Stimulated activated CD8-positive, alpha-beta memory T cell treated with anti-CD3 and anti-CD28 coated beads, Interleukin-12 subunit alpha, Interleukin-12 subunit beta, amount 100 ng/mL, for 4 hours (primary cell): ENCODE measurements around the gene CLIC1.
A peak's percentile ranks its signal among the peaks of the same experiment; 100 is the strongest.
"Not testable (repeated sequence)": the region's sequence is repeated elsewhere in the genome, so short reads cannot be mapped to it uniquely, and the experiment has no call there.

ENCODE experiments used
- DNase-seq: peaks from one replicate; pipeline ENCODE4 v3.0.0-alpha.2; 2020; ENCODE audit warnings: low read depth

Gene CLIC1

DNA sequence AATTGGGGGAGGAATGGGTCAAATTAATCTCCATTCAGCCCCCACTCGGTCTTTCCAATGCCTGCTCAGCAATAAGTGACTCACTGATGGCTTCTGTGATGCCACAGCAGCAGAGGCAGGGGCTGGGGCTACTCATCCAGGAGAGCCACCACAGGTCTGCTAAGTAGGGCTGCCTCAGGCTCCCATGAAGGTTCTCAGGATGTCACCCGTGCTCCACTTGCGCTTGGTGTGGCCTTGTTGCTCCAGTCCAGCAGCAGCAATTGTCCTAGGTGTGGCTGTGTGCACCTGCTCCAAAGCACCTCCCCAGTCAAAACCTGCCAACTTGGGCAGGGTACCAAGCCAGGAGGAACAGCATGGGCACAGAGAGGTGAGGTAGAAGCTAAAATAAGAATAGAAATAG is 14.2 kb downstream of the CLIC1 start:
- DNase-seq = no peak

GRCh38 chr6:31721351-31722020 is 14.8 kb downstream of the CLIC1 start, which contains the start of gene LY6G6C:
Gene LY6G6C (minus strand): TSS chr6:31721746. CDS start chr6:31721679, 67 bp downstream.
- DNase-seq = no peak

DNA sequence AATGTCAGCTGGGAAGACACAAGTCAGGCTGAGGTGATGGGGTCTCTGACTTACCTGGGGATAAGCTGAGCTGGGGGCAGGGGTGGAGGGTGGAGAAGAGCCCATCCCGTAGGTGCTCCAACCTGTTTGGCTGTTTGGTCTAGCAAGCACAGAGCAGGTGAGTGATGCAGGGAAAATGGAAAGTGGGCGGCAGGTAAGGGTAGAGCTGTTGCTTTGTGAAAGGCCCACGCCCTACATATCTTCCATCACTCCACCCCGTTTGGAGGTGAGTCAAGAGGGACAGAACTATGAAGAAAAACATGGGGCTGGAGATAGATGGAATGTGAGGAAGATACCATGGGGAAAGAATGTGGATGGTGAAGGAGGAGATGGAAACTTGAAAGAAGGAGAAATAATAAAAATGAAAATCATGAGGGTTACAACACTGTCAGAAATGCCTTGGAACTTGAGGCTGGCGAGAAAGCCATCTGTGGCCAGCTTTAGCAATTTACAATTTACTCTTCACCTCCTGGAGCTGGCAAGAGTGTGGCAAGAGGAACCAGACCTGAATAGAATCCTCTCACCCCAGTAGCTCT is 16.0 kb downstream of the CLIC1 start:
- no peak for DNase-seq

- DNase-seq = no peak
Measured at GRCh38 chr6:31719001-31719400, 17.3 kb downstream of the CLIC1 start.

DNA sequence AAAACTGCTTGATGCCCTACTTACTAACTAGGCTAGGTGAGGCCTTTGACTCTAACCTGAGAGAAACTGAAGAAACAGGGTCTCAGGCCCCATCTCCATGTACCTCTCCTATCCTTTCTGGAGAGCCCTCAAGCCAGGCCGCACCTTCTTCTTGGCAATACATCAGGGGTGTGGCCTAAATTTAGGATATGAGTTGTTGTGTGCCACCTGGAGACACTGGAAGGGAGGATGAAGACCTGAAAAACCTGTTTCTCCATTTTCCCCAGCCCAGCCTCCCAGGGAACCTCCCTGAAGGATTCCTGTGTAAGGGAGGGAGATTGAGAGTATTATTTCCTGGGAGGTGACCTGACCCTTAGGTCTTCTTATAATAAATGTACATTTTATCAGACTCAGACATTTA is 18.1 kb downstream of the CLIC1 start:
- no peak for DNase-seq

DNA sequence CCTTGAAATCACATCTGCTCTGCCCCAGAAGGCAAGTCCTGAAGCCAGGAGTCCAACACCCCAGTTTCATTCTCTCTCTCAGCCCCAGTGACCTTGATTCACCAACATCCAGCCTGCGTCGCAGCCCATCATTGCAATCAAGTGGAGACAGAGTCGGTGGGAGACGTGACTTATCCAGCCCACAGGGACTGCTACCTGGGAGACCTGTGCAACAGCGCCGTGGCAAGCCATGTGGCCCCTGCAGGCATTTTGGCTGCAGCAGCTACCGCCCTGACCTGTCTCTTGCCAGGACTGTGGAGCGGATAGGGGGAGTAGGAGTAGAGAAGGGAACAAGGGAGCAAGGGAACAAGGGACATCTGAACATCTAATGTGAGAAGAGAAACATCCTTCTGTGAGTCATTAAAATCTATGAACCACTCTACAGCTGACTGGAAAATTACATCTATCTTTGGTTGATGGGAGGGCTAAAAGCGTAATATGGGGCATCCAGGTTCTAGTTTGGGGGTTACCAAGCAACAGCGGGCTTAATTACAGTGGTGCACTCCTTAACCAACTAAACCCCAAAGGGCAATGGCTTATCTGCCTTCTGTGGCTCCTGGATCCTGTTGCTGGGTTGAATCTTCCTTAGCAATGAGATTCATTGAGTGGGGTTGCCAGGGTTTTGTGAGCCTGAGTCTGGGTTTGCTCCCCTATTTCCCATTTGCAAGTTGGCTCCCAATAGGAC is 18.7 kb downstream of the CLIC1 start:
- no peak for DNase-seq

DNA sequence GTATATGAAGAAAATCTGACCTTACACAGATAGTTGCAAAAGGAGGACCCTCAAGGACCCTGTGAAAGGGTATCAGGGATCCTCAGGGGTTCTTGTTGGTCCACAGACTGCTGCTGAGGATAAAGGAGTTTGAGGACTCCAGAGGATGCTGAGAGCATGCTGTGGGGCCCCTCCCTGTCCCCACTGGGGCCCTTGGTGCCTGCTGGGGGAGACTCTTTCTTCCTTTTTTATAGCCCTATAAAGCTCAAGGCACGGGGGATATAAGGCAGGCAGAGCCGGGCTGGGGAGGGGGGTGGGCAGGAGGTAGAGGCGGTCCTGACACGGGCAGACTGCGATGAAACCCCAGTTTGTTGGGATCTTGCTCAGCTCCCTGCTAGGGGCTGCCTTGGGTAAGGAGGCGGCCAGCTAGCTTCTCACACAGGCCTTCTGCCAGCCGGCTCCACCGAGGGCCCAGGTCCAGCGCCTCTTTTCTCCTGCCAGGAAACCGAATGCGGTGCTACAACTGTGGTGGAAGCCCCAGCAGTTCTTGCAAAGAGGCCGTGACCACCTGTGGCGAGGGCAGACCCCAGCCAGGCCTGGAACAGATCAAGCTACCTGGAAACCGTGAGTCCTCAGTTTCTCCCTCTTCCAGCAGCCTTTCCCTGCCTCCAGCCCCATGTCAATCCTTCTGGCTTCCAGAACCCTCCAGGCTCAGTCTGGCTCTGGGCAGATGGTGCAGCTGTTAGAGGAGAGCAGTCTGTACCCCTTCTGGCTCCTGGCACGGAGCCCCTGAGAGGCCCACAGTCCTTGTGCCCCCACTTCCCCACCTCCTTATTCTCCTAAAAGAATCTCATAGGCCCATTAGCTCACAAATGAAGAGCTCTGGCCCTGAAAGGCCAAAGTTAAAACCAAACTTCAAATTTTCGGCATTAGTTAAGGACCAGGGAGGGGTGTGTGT is 21.0 kb downstream of the CLIC1 start, which contains the start of gene LY6G6D:
TSS of gene LY6G6D (plus strand) at position 327 of the 937 bp plus-strand sequence. CDS start at position 335, 8 bp downstream.
- DNase-seq = no peak

- no peak for DNase-seq
Measured at GRCh38 chr6:31713991-31714684, 22.2 kb downstream of the CLIC1 start.

- DNase-seq = no peak
Measured at GRCh38 chr6:31713465-31713864, 22.9 kb downstream of the CLIC1 start.

GRCh38 chr6:31712296-31712695 is 24.0 kb downstream of the CLIC1 start:
- DNase-seq = no peak

- no peak for DNase-seq
Measured at GRCh38 chr6:31711233-31711632, 25.1 kb downstream of the CLIC1 start.

- DNase-seq = no peak
Measured at GRCh38 chr6:31710523-31711219, 25.7 kb downstream of the CLIC1 start.

GRCh38 chr6:31709157-31709556 is 27.2 kb downstream of the CLIC1 start:
- DNase-seq = not testable (repeated sequence)

GRCh38 chr6:31708224-31708623 is 28.1 kb downstream of the CLIC1 start:
- DNase-seq = no peak

GRCh38 chr6:31707701-31708100 is 28.6 kb downstream of the CLIC1 start:
- DNase-seq = no peak

DNA sequence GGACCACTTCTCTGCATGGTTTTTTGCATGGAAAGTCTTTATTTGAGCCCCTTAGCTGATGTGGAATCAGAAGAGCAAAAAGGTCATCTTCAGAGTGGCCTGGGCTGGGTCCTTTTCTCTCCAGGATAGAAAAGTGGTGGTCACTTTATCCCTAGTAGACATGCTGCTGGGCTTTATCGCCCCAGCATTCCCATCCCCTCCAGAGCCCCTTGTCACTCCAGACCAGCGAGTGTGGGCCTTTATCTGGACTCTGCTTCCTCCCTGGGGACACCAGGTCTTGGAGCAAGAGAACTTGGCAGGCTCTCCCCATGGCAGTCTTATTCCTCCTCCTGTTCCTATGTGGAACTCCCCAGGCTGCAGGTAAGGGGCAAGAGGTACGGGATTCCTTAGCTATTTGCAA is 29.7 kb downstream of the CLIC1 start, which contains the start of gene LY6G6F:
TSS of gene LY6G6F (plus strand) at position 268 of the 400 bp plus-strand sequence. CDS start at position 309, 41 bp downstream.
- no peak for DNase-seq

- no peak for DNase-seq
Measured at GRCh38 chr6:31705931-31706330, 30.4 kb downstream of the CLIC1 start.

DNA sequence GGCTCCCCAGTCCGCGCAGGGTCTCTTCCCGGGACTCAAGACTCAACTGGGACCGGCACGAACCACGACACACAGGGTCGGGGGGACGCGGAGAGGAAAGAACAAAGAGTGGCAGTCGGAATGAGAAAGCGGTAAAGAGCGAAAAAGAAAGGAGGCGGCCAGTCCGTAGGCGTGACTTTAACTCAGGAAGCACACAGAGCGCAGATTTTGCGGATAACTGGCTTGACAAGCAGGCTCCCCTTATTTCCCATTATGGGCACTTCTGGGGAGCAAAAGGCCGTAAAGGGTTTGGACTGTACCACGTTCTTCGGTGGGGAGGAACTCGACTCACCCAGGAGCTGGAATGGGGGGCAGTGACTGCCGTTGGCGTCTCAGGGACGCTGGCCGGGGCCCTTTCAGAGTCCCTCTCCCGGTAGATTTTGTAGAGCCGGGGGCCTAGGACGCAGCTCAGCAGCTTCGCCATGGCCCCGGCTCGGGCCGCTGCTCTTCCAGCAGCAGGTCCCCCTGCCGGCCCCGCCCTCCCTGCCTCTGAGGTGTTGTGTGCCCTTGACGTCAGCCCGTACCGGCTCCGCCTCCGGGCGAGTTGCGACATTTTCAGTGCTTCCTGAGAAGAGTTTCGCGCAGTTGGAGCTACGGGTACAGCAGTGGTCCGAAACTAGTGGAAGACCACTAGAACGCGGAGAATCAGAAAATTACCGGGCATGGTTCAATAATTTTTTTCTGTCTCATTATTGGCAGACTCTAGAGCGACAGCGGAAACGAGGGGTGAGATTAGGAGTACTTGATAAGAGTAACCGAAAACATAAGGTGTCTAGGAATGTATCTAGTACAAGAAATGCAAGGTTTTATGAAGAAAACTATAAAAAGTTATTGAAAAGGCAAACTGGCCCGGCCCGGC is 33.3 kb downstream of the CLIC1 start, which contains the start of gene ABHD16A:
TSS of gene ABHD16A (minus strand) at position 506 of the 898 bp plus-strand sequence. CDS start at position 463, 43 bp downstream.
- peak; percentile 94 for DNase-seq

DNA sequence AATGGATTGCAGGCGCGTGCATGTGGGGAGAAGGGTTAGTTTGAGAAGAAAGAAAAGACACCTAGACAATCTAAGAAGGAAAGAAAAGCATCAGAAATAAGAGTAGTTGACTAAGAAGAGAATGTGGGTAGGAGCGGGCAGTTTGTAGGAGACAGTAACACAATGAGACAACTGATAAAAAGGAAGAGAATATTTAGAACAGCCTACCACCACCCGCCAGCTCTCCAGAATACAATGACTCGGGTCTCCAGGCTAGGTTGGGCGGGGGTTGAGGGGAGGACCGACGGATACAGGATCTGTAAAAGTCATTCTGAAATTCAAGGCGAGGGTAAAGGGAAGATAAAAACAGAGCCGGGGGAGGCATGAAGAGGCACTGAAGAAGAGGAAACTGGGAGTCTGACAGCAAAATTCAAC is 33.9 kb downstream of the CLIC1 start:
- DNase-seq = no peak
